ENCODE measurements around the gene ZFP64.
"Not testable (repeated sequence)": the region's sequence is repeated elsewhere in the genome, so short reads cannot be mapped to it uniquely, and the experiment has no call there.

Gene ZFP64

GRCh38 chr20:52143277-52143676 is 48.3 kb downstream of the ZFP64 start:
- H3K4me3 ChIP-seq (ENCODE audit: low read depth, low read length): no peak overlapping the region
- TF ChIP-seq CTCF (IDR thresholded peaks at IDR 0.05; ENCODE audit: borderline replicate concordance, insufficient read depth, low read depth, low read length): no peak

GRCh38 chr20:52142757-52143156 is 48.8 kb downstream of the ZFP64 start:
- H3K4me3 ChIP-seq (ENCODE audit: low read depth, low read length): no peak overlapping the region
- no peak for TF ChIP-seq CTCF (IDR thresholded peaks at IDR 0.05; ENCODE audit: borderline replicate concordance, insufficient read depth, low read depth, low read length)

GRCh38 chr20:52139986-52140385 is 51.6 kb downstream of the ZFP64 start:
- TF ChIP-seq CTCF (IDR thresholded peaks at IDR 0.05; ENCODE audit: borderline replicate concordance, insufficient read depth, low read depth, low read length): no peak
- H3K4me3 ChIP-seq (ENCODE audit: low read depth, low read length): no peak overlapping the region

- no peak for TF ChIP-seq CTCF (IDR thresholded peaks at IDR 0.05; ENCODE audit: borderline replicate concordance, insufficient read depth, low read depth, low read length)
- H3K4me3 ChIP-seq (ENCODE audit: low read depth, low read length): no peak overlapping the region
Observed at GRCh38 chr20:52137850-52138249, 53.7 kb downstream of the ZFP64 start.

GRCh38 chr20:52133714-52134113 is 57.9 kb downstream of the ZFP64 start:
- H3K4me3 ChIP-seq (ENCODE audit: low read depth, low read length): not testable (repeated sequence)

- no peak for TF ChIP-seq CTCF (IDR thresholded peaks at IDR 0.05; ENCODE audit: borderline replicate concordance, insufficient read depth, low read depth, low read length)
- no peak overlapping the region for H3K4me3 ChIP-seq (ENCODE audit: low read depth, low read length)
Observed at GRCh38 chr20:52132337-52132736, 59.2 kb downstream of the ZFP64 start.

GRCh38 chr20:52131048-52131643 is 60.4 kb downstream of the ZFP64 start:
- H3K4me3 ChIP-seq (ENCODE audit: low read depth, low read length): no peak overlapping the region
- no peak for TF ChIP-seq CTCF (IDR thresholded peaks at IDR 0.05; ENCODE audit: borderline replicate concordance, insufficient read depth, low read depth, low read length)

GRCh38 chr20:52130406-52130805 is 61.2 kb downstream of the ZFP64 start:
- no peak overlapping the region for H3K4me3 ChIP-seq (ENCODE audit: low read depth, low read length)
- TF ChIP-seq CTCF (IDR thresholded peaks at IDR 0.05; ENCODE audit: borderline replicate concordance, insufficient read depth, low read depth, low read length): no peak

All from GM12875 (cell line).